GM19455 (cell line): Measurements from ENCODE around the gene LDAH.
"Not testable (repeated sequence)": the region's sequence is repeated elsewhere in the genome, so short reads cannot be mapped to it uniquely, and the experiment has no call there.

ENCODE experiments used
- ATAC-seq: cut with Tn5 transposase; IDR thresholded peaks from one replicate; pipeline ENCODE4 v1.9.1; 2021; ENCODE audit not compliant: unreplicated experiment

Gene LDAH

DNA sequence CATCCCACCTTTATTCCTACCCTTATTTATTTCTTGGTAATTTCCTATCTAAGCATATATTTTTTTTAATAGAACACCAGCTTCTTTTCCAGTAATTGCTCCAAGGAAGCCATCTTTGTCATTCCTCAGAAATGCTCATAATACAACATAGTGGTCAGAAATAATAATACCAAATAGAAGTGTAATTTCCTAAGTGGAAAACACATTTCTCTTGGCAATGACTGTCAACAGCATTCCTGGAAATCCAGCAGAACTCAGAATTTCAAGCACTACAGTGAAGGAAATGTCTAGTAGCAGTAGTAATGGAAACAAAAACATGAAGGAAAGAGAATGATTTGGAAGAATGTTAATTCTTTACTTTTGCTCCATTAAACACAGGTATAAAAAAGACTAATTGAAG lies 99.4 kb downstream of the LDAH start:
- no peak for ATAC-seq

DNA sequence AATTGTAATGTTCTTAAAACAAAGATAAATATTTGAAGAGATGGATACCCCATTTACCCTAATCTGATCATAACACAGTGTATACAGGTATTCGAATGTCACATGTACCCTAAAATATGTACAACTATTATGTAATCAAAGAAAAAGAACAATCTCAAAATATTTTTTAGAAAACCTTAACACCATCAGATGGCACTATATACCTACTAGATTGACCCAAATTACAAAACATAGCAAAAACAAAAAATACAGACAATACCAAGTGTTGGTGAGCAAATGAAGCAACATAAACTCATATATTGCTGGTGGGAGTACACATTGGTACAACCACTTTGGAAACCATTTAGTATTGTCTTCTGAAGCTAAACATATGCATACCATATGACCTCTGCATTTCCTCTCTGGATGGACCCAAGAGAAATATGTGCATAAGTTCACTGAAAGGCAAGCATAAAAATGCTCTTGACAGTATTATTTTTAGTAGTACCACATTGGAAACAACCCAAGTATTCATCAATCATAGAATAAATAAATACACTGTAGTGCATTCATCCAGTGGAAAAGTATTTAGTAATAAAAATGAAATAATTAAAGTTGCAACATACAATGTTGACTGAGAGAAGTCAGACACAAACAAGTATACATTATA lies 100.2 kb downstream of the LDAH start:
- no peak for ATAC-seq

DNA sequence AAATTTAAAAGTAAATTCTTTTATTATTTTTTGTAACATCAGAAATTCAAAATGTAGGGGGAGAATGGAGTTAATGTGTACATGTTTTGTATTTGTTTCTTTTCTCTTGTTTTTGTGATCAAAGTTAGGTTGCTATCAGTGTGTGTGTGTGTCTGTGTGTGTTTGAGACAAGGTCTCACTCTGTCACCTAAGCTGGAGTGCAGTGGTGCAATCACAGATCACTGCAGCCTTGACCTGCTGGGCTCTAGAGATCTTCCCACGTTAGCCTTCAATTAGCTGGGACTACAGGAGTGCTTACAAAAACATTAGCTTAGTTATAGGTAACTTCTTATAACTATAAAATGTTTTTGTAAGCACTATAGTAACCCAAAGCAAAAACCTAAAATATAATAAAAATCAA lies 105.3 kb downstream of the LDAH start:
- ATAC-seq: no peak

DNA sequence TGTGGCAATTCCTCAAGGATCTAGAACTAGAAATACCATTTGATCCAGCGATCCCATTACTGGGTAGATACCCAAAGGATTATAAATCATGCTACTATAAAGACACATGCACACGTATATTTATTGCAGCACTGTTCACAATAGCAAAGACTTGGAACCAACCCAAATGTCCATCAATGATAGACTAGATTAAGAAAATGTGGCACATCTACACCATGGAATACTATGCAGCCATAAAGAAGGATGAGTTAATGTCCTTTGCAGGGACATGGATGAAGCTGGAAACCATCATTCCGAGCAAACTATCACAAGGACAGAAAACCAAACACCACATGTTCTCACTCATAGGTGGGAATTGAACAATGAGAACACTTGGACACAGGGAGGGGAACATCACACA lies 106.7 kb downstream of the LDAH start:
- ATAC-seq: not testable (repeated sequence)

DNA sequence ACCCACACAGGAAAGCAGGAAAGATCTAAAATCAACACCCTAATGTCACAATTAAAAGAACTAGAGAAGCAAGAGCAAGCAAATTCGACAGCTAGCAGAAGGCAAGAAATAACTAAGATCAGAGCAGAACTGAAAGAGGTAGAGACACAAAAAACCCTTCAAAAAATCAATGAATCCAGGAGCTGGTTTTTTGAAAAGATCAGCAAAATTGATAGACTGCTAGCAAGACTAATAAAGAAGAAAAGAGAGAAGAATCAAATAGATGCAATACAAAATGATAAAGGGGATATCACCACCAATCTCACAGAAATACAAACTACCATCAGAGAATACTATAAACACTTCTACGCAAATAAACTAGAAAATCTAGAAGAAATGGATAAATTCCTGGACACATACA lies 108.5 kb downstream of the LDAH start:
- not testable (repeated sequence) for ATAC-seq

DNA sequence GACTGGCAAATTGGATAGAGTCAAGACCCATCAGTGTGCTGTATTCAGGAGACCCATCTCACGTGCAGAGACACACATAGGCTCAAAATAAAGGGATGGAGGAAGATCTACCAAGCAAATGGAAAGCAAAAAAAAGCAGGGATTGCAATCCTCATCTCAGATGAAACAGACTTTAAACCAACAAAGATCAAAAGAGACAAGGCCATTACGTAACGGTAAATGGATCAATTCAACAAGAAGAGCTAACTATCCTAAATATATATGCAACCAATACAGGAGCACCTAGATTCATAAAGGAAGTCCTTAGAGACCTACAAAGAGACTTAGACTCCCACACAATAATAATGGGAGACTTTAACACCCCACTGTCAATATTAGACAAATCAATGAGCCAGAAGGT lies 109.3 kb downstream of the LDAH start:
- not testable (repeated sequence) for ATAC-seq

DNA sequence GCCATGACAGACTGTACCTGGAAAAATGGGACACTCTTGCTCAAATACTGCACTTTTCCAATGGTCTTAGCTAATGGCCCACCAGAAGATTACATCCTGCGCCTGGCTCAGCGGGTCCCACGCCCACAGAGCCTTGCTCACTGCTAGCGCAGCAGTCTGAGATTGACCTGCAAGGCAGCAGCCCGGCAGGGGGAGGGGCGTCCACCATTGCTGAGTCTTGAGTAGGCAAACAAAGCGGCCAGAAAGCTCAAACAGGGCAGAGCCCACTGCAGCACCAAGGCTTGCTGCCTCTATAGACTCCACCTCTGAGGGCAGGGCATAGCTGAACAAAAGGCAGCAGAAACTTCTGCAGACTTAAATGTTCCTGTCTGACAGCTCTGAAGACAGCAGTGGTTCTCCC lies 111.3 kb downstream of the LDAH start:
- not testable (repeated sequence) for ATAC-seq

DNA sequence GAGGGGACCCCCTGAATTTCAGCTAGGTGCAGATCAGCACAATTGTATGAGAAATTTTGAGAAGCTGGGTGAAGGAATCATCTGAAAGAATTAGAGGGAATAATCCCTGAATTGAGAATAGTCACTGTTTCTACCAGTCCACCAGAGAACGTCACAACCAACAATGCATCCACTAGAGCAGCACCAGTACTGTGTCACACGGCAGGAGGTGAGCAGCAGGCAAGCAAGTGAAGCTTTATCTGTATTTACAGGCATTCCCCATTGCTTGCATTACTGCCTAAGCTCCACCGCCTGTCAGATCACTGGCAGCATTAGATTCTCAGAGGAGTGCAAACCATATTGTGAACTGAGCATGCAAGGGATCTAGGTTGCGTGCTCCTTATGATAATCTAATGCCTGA lies 115.3 kb downstream of the LDAH start:
- ATAC-seq: no peak

DNA sequence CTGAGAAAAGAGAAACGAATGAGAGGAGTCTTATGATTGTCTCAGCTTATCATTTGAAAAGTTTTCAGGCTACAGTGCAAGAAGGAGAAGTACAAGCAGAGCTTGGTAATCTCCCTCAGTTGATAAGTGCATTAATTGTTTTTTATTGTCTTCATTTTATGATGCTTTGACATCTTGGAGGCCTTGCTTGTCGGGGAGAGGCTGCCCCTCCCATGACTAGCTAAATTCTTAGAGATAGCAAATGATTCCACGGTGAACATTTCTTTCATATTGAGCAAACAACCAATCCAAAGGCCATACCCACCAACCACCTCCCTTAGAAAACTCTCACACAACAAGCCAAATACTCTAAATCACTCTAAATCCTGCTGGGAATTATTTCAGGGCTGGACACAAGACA lies 116.1 kb downstream of the LDAH start:
- ATAC-seq: no peak

DNA sequence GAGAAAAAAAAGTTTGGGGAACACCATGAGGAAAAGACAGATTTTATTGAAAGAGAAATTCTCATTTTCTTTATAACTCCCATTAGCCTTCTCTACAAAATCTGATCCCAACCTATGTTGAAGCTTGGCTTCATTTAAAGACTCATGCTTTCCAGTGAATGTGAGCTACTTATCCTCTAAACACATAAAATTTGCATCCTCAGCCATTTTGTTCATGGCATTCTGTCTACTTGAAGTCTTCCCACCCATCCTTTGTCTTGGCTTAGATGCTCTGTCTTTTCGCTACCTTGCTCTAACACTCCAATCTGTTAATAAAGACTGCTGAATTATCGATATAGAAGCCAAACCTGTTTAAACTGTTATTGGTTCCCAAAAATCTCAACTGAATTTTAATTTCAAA lies 116.7 kb downstream of the LDAH start:
- ATAC-seq: no peak

DNA sequence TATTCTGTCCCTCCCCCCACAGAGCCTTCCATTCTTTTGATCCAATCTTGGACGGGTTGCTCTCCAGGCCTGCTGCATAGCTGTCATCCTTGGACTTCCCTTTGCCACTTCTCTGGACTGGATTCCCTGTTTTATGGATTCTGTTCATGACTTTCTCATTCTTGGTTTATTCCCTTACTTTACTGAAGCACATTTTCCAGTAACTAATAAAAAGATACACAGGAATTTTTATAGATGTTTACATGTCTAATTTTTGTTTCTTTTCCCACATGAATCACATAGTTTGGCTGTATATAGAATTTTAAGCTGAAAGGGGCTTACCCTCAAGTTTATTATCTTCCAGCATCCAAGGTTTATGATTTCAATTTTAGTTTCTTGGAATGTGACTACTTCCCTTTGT lies 118.0 kb downstream of the LDAH start:
- ATAC-seq: no peak

DNA sequence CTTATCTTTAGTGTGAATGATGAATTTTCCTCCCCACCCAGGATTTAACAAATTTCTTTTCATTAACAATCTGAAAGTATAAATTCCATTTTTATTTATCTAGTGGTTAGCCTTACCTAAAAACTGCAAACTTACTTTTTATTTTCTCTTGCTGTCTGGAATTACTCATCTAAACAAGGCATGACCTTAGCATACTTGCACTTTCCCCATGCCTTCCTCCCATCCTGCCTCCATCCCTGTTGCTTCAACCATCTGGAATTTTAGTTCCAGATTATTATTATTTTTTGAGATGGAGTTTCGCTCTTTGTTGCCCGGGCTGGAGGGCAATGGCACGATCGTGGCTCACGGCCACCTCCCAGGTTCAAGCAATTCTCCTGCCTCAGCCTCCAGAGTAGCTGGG lies 120.3 kb downstream of the LDAH start:
- ATAC-seq: no peak

DNA sequence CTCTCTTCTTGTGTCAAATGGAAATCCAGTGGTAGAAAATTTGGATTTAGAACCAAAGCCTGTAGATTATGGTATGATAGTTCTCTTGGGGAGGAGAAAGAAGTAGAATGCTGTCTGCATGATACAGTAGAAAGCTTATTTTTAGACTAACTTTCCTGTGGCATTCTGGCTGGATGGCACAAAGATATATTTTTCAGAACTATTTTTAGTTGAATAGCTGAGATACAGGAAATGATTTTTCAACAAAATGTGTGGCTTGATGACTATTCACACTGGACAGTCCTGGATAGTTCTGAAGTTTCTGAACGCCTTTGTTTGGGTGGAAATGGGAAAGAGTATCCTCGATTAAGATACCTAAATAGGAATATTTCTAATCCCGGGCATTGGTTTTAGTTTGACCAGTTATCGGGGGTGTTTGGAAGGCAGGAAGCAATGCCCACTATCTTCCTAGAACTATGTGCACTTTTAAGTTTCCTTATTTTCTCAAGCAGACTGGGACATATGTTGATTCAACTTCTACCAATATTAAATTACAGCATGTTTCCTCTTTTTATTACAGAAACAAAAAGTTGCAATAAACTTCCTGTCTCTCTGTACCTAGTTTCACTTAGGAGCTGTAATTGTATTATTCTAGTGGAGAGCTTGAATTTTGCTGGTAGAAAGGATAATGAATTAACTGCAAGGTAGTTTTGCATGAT lies 123.8 kb downstream of the LDAH start:
- no peak for ATAC-seq

DNA sequence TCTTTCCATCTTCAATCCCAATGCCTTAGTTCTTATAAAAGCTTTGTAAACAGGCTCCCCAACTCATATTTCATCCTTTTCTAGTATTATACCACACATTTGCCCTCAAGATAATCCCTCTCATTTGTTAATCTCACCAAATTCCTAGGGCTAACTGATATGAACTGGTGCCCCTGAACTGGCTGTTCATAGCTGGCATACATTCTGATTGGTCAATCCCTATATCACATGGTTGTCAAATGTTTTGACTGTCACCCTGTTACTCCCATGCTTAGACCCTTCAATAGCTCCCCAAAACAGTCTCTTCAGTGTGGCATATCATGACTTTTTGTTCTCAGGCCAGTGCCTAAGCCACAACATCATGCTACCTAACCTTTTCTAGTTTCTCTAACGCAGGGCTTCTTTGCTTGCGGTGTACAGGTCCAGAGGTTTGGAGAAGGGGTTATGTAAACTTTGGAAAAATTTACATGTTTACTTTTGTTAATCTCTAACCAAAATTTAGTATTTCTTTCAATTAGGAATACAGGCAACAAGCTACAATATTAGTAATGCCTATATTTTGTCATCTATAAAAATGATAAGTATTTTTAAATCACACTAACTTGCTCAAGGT lies 125.5 kb downstream of the LDAH start:
- ATAC-seq: no peak

DNA sequence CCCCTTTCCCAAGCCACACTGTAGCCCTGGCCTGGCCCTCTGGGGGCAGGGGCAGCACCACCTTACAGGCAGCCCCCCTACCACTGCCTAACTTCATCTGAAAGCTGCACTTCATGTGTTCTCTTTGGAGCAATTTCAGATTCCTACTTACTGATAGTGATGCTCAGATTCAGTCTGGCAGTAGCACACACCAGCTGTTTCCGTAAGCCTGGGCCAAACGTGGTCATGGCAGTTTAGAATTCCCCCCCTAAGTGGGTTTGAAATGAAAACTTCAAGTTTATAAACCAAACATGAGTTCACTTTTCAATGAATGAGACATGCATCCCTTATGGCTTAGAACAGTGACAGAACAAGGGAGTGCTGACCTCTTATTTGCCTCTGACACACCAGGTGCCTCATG lies 126.5 kb downstream of the LDAH start:
- ATAC-seq: no peak

DNA sequence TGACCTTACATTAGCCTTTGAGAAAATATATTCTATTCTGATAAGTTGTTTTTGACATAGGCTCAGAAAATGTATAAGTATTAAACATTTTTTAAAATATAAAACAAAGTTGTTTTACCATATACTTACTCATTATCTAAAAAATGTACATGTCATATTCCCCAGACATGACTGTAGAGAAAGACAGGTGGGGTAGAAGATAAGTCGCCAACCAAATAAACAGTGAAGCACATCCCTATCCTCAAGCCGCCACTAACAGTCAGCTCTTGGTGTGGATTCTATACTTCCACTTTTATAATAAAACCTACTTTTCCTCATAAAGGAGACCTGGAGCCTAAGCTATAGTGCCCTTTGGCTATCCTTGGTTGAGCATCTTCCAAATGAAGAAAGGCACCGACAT lies 129.6 kb downstream of the LDAH start:
- no peak for ATAC-seq

DNA sequence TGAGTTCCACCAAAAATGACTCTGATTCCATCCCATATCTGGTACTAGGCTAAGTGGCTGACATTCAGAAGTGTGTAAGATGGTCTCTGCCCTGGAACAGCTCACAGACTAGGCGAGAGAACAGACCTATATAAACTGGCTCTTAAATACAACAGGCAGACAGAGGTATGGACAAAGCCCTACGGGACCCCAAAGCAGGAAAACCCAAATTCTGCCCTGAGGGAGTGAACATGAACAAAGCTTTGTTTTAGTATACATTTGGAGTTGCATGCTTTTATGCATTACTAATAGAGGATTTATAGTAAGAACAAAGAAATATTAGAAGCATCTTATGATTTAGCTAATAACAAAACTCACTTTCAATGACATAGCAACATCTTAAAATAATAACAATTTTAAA lies 130.8 kb downstream of the LDAH start:
- ATAC-seq: no peak

DNA sequence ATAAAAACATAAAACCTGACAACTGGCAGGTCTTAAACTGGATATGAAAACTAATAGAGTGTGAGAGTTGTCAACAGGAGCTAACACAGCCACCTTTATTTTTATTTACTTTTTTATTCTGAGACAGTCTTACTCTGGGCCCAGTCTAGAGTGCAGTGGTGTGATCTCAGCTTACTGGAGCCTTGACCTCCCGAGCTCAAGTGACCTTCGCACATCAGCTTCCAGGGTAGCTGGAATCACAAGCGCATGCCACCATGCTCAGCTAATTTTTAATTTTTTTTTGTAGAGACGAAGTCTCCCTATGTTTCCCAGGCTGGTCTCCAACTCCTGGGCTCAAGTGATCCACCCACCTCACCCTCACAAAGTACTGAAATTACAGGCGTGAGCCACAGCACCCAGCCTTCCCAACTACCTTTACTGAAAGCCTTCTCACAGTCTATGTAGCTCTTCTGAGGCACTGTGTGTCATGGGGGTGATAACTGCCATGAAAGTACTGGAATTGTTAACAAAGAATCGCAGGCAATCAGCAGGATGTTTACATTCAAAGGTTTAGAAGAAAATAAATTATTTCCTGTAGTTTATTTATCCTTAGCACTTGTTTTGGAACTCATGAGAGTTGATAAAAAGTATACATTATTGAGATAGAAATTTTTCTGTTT lies 131.7 kb downstream of the LDAH start:
- ATAC-seq: no peak

DNA sequence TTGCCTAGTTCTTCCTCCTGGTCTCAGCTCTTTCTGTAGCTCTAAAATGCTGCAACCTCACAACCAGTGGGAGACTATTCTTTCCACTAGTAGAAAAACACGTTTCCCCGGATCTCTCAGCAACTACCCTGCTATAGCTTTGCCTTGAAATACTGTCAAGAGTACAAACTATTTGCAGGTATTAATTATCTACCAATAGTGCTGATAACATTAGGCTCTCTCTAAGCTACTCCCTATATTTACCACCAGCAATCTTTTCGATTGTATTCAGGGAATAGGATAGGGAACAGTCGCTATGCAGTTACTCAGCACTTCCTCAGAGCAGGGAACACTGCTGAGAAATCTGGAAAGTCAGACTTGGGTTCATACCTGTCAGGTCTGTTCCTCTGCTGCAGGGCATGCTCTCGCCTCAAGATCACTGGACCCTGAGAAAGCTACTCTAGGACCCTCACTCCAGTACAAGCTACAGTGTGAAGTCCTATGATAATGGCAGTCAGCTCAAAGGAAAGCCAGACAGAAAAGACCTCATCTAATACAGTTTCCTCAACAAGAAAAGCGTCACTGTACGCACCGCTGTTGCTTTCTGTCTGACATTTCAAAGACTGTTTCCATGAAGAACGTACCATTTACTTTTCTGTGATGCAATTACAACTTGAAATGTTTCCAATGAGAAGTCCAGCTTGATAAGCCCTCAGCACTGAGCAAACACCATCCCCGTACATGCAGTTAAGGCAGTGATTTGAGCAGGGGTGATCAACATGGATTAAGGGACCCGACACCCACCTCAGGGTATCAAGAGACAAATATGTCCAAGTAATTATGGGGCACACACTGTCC lies 133.3 kb downstream of the LDAH start:
- no peak for ATAC-seq

DNA sequence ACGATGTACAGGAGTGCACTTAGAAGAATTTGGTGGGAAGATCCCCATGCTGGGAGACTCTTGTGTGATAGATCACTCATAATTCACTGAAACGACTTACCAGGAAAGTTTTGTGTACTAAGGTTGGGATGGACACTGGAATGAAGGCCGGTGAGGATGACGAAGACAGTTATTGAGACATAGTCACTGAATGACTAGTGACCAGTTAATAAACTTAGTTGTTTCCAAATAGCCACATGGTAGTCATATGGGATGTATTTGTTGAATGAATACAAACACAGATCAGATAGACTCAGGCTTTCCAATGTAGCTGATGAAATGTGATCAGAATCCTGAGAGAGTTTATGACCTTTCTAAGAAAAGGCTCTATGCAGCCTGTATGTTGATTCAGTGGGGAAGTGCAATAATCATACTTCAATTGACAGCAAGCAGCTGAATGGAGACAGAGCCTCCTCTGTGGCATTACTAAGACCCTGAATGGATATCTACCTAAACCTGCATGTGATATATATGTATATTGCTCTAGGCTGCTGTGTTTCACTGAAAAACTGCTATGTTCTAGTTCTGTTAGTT lies 135.6 kb downstream of the LDAH start:
- ATAC-seq: no peak

DNA sequence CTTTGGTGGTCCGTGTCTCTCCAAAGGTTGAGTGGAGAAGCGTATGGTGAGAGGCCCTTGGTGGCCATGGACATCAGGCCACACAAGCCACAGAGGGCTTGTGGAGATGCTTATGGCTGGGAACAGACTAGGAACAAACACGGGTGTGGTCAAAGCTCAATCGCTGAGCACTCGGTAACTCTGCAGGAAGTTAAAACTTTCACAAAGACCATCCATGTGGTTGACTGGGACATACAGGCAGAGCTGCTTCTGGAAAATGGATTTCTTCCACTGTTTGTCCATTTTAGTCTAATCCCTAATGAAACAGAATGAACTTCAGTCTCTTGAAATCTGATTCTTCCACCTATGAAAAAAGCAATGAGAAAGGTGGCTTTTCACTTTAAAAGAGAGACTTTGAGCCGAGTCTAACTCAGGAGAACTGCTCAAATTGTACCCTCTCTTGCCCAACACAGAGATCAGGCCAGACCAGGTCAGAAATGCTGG lies 138.3 kb downstream of the LDAH start:
- ATAC-seq: no peak
